ENCODE data around the gene DBNL. TPM values are rescaled to one million over a fixed set of nuclear protein-coding genes. Genes with fewer than 3 reads are reported as not detected.
A peak's percentile ranks its signal among the peaks of the same experiment; 100 is the strongest.

The DBNL gene
- total RNA-seq, 1 donor from 2014 or later = 154 TPM

- DNase-seq = no peak
- no peaks in the 10 kb centered on the region for H3K36me3 Mint-ChIP-seq (ENCODE audit: unreplicated experiment)
- H3K4me1 Mint-ChIP-seq (ENCODE audit: low read depth, unreplicated experiment) = peaks cover 10% of the 10 kb centered on the region
- peak overlapping the region; percentile 40 for H3K27ac Mint-ChIP-seq (ENCODE audit: unreplicated experiment)
- no peaks in the 10 kb centered on the region for H3K9me3 Mint-ChIP-seq (ENCODE audit: unreplicated experiment)
- TF ChIP-seq CTCF (IDR thresholded peaks at IDR 0.05; ENCODE audit: partially characterized antibody, unreplicated experiment) = no peak
- H3K4me3 Mint-ChIP-seq (ENCODE audit: unreplicated experiment) = peak overlapping the region; percentile 48
- H3K27me3 Mint-ChIP-seq (ENCODE audit: unreplicated experiment) = peaks cover 9% of the 10 kb centered on the region
Observed at GRCh38 chr7:44101966-44102845, 57.7 kb downstream of the DBNL start.

GRCh38 chr7:44102846-44103565 lies 58.5 kb downstream of the DBNL start:
- no peak for DNase-seq
- peaks cover 9% of the 10 kb centered on the region for H3K27me3 Mint-ChIP-seq (ENCODE audit: unreplicated experiment)
- no peaks in the 10 kb centered on the region for H3K36me3 Mint-ChIP-seq (ENCODE audit: unreplicated experiment)
- H3K27ac Mint-ChIP-seq (ENCODE audit: unreplicated experiment) = no peak overlapping the region
- no peak for TF ChIP-seq CTCF (IDR thresholded peaks at IDR 0.05; ENCODE audit: partially characterized antibody, unreplicated experiment)
- peaks cover 10% of the 10 kb centered on the region for H3K4me1 Mint-ChIP-seq (ENCODE audit: low read depth, unreplicated experiment)
- peak overlapping the region; percentile 73 for H3K4me3 Mint-ChIP-seq (ENCODE audit: unreplicated experiment)
- no peaks in the 10 kb centered on the region for H3K9me3 Mint-ChIP-seq (ENCODE audit: unreplicated experiment)

- no peak overlapping the region for H3K27ac Mint-ChIP-seq (ENCODE audit: unreplicated experiment)
- peaks cover 9% of the 10 kb centered on the region for H3K27me3 Mint-ChIP-seq (ENCODE audit: unreplicated experiment)
- no peak for DNase-seq
- H3K4me3 Mint-ChIP-seq (ENCODE audit: unreplicated experiment) = peak overlapping the region; percentile 73
- no peak for TF ChIP-seq CTCF (IDR thresholded peaks at IDR 0.05; ENCODE audit: partially characterized antibody, unreplicated experiment)
- H3K4me1 Mint-ChIP-seq (ENCODE audit: low read depth, unreplicated experiment) = peaks cover 10% of the 10 kb centered on the region
- no peaks in the 10 kb centered on the region for H3K36me3 Mint-ChIP-seq (ENCODE audit: unreplicated experiment)
- H3K9me3 Mint-ChIP-seq (ENCODE audit: unreplicated experiment) = no peaks in the 10 kb centered on the region
Observed at GRCh38 chr7:44103566-44103922, 59.0 kb downstream of the DBNL start.

GRCh38 chr7:44103923-44104859 lies 59.7 kb downstream of the DBNL start, which contains the start of gene AEBP1:
TSS of gene AEBP1 (plus strand) at chr7:44104345. CDS start at chr7:44104666, 321 bp downstream.
- Mint-ChIP-seq H3K9me3 (ENCODE audit: unreplicated experiment) (no peaks in the 10 kb centered on the region), H3K27ac (ENCODE audit: unreplicated experiment) (no peak within 1 kb of the TSS), H3K4me1 (ENCODE audit: low read depth, unreplicated experiment) (peaks cover 10% of the 10 kb centered on the region), H3K4me3 (ENCODE audit: unreplicated experiment) (peak within 1 kb of the TSS; percentile 77), H3K27me3 (ENCODE audit: unreplicated experiment) (peaks cover 9% of the 10 kb centered on the region), H3K36me3 (ENCODE audit: unreplicated experiment) (no peaks in the 10 kb centered on the region)
- DNase-seq = peak; percentile 60
- TF ChIP-seq CTCF (IDR thresholded peaks at IDR 0.05; ENCODE audit: partially characterized antibody, unreplicated experiment) = no peak

All from glutamatergic neuron (in vitro differentiated cells).